NCI-H1048 (cell line): ENCODE data around the gene ENTPD1.
"Not testable (repeated sequence)": the region's sequence is repeated elsewhere in the genome, so short reads cannot be mapped to it uniquely, and the experiment has no call there.

Experiments used
- DNase-seq: peaks from one replicate; lab custom pipeline; 2025; lab: John Stamatoyannopoulos, UW

The ENTPD1 gene, protein sequence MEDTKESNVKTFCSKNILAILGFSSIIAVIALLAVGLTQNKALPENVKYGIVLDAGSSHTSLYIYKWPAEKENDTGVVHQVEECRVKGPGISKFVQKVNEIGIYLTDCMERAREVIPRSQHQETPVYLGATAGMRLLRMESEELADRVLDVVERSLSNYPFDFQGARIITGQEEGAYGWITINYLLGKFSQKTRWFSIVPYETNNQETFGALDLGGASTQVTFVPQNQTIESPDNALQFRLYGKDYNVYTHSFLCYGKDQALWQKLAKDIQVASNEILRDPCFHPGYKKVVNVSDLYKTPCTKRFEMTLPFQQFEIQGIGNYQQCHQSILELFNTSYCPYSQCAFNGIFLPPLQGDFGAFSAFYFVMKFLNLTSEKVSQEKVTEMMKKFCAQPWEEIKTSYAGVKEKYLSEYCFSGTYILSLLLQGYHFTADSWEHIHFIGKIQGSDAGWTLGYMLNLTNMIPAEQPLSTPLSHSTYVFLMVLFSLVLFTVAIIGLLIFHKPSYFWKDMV

DNA sequence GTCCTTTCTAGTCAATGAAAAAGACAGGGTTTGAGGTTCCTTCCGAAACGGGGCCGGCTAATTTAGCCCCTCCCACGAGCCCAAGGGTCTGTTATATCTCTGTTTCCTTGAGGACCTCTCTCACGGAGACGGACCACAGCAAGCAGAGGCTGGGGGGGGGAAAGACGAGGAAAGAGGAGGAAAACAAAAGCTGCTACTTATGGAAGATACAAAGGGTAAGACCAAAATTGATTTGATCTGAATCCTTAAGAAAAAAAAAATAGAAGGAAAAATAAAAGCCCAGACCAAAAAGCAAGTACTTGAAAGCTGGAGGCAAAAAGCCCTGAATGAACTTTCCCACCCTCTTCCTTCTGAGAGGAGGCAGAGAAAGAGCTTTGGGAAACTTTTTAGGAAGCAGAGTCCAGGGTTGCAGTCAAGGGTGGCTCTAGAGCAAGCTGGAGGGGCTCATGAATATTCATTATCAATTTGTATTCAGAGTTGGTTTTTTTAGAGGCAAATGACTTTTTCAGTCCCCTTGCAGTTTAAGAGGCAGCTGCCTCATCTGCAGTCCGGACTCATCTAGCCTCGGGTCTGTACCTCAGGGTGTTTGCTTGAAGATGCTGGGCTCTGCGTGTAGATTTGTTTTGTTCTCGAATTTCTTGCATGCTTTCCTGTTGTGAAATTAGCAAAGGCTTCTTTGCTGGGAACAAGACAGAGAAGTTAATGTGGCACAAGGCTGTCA lies at the start of gene ENTPD1:
ENTPD1 (plus strand) TSS at position 123 of the 721 bp plus-strand sequence; CDS start at position 200, 77 bp downstream.
- no peak for DNase-seq

DNA sequence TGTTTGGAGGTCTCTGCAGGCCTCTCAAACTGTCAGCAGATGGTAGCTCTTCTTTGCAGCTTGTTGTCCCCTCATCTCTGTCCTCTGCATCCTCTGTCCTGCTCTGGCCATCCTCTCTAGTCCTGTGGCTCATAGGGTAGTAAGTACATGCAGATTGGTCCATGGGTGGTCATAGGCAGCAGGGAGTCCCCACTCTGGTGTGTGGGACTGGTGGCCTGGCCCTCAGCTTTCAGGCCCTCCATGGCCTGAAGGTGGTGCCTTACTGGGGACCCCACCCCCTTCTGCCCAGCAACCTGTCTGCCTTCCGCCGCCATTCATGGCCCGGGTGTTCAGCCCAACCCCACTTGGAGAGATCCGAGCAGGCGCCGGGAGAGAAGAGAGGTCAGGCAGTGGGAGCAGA lies 49.4 kb upstream of the ENTPD1 start:
- DNase-seq: no peak

DNA sequence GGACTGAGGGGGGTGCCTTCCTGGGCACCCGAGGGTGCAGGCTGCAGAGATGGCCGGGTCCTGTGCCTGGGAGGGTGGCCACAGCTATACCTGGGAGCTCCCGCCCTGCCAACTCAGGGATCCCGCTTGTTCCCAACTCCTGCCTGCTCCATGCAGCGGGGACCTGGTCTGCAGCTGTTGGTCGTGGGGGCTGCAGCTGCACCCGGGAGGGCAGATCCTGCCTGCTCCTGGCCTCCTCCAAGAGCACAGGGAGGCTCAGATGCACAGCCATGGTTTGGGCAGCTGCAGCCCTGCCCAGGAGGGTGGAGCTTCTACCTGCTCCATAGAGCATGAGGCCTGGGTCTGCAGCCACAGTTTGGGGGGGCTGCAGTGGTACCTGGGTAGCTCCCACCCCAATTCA lies 49.0 kb upstream of the ENTPD1 start:
- DNase-seq: no peak

DNA sequence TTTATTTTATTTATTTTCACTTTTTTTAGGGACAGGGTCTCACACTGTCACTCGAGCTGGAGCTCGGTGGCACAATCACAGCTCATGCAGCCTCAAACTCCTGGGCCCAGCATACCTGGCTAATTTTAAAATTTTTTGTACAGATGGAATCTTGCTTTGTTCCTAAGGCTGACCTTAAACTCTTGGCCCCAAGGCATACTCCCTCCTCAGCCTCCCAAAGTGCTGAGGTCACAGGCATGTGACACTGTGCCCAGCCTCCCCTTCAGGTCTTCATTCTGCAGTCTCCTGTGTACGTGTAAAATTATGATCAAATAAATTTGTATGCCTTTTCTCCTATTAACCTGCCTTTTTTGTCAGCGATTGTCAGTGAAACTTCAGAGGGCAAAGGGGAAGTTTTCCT lies 44.5 kb upstream of the ENTPD1 start:
- no peak for DNase-seq

DNA sequence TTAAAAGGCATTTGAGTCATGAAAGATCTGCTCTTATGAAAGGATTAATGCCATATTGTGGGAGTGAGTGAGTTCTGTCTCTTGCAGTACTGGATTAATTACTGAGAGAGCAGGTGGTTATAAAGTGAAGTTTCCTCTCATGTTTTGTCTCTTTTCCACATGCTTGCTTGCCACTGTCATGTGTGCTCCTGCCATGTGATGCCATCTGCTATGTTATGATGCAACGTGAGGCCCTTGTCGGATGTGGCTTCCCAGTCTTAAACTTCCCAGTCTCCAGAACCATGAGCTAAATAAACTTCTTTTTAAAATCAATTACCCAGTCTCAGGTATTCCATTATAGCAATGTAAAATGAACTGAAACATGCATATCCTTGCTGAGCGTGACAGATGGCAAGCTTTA lies 39.5 kb upstream of the ENTPD1 start:
- no peak for DNase-seq

DNA sequence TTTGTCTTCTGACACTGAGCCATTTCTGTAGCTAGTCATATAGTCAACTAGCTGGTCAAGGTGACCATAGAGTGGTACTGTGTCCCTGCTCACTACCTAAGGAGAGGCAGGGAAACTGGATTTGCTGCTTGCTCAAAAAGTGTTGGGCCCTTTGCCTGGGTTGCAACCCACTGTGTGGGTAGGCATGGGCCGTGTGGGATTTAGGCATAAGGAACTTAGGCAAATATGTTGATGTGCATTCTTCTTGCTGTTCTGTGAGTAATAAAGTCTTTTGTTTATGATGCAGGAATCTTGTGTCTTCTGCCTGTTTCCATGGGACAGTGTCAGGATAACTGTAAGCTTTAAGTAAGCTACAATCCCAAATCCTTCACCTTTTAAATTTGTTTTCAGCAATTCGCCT lies 39.1 kb upstream of the ENTPD1 start:
- no peak for DNase-seq

DNA sequence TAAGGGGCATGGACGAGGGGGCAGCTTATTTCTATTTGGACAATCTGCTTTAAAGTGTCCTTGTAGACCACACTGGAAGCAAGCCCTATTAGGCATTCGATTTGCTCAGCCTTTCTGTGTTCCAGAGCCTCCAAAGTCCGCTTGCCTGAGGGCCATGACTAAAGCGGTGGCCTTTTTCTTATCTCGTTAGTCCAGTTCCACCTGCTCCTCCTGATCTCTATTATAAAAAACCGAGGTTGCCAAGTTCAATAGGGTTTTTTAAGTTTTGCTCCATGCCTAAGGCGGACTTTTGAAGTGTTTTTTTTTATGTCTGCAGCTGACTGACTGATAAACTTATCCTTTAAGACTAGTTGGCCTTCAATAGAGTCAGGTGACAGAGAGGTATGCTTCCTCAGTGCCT lies 35.2 kb upstream of the ENTPD1 start:
- DNase-seq: not testable (repeated sequence)

DNA sequence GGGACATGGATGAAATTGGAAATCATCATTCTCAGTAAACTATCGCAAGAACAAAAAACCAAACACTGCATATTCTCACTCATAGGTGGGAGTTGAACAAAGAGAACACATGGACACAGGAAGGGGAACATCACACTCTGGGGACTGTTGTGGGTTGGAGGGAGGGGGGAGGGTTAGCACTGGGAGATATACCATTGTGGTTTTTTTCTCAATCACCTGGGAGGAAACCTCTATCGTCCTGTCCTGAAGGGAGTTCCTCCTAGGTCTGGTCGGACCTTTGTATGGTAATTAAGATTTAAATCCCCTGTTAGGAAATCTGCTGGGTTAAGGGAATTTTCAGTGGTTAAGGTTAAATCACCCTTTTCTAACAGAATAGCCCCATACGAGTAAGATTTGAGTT lies 33.5 kb upstream of the ENTPD1 start:
- DNase-seq: not testable (repeated sequence)

DNA sequence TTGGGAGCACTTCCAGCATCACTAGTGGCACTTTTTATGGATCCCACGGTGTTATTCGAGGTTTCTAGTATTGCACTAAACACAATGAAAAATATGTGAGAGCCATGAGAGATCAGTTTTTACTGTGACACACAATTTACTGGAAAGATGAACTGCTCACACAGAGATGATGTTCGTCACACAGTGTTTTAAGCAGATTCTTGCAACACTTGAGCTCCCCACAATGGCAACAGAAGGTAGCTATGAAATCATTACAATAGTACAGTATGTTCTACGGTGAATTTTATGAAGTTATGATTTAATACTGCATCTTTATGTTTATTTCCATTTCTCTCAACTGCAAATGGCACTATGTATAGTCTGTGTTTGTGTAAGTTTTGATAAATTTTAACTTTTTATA lies 27.4 kb upstream of the ENTPD1 start:
- DNase-seq: no peak

DNA sequence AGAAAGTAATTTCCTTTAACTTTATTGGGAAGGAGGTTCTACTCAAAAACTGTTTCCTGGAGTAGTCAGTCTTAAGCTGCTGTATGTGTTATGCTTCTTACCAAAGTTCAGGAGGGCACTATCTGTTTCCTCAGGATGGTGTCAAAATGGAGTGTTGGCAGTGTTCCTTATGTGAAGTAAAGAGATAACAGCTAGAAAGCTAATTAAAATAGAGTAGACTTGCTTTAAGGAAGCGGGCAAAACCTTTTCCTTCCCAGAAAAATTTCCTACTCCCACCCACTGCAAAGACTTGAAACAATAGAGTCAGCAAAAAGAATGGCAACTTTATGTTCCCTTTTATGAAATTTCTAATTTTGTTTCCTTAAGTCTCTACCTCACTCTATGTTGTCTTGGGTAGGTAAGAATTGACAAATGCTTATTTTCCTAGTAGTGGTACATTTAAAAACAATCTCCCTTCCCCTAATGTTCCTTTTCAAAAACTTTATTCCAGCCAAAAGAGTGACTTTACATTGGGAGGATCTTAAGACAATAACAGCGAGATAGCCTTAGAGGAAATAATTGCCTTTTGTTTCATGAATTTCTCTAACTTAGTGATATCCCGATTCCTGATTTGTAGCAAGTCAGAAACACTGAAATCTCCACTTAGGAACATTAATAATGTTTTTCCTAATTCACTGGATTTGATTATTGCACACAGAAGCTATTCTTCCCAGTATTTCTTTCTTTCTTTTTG lies 26.5 kb upstream of the ENTPD1 start:
- DNase-seq: no peak

DNA sequence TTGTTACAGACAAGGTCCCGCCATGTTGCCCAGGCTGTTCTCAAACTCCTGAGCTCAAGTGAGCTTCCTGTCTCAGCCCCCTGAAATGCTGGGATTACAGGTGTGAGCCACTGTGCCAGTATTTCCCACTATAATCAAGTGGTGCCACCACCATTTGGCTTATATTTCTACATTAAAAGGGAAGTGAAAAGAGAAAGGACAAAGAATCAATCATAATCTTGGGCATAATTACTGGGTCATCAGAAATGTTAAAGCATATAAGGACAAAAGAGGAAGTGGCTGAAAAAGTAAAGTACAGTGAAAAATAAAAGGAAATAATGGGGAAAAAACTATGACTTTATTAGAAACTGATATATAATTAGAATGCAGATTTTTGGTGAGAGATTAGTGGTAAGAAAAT lies 25.7 kb upstream of the ENTPD1 start:
- no peak for DNase-seq

DNA sequence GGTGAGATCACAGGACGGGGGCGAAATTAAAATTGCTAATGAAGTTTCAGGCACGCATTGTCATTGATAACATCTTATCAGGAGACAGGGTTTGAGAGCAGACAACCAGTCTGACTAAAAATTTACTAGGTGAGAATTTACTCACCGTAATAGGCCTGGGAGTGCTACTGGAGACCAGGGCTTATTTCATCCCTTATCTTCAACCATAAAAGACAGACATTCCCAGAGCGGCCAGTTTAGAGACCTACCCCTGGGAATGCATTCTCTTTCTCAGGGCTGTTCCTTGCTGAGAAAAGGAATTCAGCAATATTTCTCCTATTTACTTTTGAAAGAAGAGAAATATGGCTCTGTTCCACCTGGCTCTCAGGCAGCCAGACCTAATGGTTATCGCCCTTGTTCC lies 23.1 kb upstream of the ENTPD1 start:
- DNase-seq: not testable (repeated sequence)

DNA sequence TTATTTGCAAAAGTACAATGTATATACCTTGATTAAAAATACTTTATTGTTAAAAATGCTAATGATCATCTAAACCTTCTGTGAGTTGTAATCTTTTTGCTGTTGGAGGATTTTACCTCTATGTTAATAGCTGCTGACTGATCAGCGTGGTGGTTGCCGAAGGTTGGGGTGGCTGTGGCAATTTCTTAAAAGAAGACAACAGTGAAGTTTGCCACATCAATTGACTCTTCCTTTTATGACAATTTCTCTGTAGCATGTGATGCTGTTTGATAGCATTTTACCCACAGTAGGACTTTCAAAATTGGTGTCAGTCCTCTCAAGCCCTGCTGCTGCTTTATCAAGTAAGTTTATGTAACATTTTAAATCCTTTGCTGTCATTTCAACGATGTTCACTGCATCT lies 16.9 kb upstream of the ENTPD1 start:
- no peak for DNase-seq

DNA sequence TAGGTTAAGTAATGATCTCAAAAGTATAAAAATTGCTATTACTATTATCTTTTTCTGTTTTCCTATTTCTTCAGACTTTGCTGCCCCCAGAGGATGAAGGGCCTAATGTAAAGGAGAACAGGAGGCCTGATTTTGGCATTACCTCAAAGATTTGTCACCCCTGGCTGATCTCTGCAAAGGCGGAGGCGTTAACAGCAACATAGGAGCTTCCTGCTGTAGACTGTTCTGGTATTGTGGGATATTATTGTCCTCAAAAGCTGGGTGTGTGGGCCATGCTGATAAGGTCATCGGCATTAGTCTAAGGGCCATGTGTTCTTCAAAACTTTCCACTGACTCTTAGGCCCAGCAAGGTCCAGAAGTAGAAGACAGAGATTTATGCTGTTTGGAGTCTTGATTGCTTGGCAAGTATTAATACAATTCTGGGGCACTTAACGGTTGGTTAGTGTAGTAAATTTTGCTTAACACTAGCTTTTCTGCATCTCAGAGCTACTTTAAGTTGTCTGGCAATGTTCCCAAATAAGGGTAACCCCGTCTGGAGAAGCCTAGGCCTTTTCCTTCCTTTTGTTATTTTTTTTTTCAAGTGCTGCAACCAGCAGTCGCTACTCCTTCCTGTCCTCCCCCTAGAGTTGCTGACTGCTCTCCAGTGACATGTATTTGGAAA lies 14.0 kb upstream of the ENTPD1 start:
- no peak for DNase-seq

DNA sequence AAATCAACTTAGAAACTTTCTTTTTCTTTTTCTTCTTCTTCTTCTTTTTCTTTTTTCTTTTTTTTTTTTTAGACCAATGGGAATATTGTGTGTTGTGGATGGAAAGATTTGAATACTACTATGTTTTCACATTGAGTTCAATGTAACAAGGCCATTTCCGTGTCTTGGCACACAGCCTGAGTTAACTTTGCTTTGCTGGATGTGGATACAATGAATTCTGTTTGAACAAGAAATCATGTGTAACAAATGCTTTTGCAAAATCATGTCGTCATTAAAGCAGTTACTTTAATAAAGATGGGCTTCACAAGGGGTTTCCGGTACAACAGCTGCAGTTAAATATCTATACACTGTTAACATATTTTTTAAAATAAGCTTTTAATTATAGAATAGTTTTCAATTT lies 13.5 kb upstream of the ENTPD1 start:
- DNase-seq: no peak

DNA sequence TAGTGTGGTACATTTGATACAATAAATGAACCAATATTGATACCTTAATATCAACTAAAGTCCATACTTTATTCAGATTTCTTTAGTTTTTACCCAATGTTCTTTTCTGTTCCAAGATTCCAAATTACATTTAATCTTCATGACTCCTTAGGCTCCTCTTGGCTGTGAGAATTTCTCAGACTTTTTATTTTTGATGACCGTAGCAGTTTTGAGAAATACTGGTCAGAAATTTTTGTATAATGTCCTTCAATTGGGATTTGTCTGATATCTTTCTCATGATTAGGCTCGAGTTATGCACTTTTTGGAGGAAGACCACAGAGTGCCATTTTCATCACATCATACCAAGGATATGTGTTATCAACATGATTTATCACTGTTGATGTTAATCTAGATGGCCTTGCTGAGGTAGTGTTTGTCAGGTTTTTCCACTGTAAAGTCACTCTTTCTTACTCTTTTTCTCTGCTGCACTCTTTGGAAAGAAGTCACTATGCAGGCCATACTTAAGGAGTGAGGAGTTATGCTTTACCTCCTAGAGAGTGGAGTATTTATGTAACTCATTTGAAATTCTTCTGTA lies 12.9 kb upstream of the ENTPD1 start:
- DNase-seq: no peak

DNA sequence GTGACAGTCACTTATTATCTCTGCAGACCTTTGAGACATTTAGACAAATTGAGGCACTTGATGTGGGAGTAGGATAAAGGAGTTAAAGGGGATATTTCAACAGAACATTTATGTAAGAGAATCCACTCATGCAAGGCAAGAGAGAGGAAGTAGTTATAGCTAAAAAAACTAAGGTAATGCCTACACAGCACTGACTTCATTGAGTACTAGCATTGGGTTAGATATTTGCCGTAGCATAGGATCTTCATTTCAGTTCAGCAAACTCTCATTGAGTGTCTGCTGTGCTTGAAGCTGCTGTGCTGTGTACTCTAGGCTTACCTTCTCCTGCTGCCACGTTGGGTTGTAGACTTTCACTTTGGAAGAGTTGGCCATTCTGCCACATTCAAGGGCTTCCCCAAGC lies 10.5 kb upstream of the ENTPD1 start:
- DNase-seq: no peak

DNA sequence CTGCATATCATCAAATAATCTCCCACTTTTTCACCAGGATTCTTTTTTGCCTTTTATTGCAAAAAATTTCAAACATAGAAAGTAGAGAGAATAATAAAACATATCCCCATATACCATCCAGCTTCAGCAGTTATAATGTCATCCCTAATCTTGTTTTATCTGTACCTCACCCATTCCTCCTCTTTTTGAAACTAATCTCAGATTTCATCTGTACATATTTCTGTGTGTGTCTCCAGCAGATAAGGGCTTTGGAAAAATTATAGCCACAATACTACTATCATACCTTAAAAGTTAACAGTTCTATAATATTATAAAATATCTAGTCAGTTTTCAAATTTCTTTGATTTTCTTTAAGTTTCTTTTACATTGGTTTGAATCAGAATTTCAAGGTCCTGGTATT lies 7.6 kb upstream of the ENTPD1 start:
- DNase-seq: no peak

DNA sequence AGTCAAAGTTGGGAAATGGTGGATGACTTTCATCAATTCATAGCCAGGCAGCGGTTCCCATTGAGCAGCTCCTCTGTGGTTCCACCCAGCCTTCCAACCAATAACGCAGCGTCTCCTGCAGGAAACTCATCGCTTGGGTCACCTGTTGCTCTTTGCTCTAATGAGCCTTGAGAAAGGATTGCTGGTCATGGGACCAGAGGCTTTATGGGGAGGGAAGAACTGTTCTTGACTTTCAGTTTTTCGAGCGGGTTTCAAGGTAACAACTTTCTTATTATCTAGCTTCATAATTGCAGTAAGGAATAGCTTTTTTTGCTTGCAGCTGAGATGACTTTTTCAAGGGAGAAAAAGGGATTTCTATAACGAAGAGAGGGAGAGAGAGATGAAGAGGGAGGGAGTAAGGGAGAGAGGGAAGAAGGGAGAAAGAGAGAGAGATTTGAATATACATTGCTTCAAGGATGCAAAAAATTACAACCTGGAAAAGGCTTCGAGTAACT lies 405 bp upstream of the ENTPD1 start:
- DNase-seq: no peak

DNA sequence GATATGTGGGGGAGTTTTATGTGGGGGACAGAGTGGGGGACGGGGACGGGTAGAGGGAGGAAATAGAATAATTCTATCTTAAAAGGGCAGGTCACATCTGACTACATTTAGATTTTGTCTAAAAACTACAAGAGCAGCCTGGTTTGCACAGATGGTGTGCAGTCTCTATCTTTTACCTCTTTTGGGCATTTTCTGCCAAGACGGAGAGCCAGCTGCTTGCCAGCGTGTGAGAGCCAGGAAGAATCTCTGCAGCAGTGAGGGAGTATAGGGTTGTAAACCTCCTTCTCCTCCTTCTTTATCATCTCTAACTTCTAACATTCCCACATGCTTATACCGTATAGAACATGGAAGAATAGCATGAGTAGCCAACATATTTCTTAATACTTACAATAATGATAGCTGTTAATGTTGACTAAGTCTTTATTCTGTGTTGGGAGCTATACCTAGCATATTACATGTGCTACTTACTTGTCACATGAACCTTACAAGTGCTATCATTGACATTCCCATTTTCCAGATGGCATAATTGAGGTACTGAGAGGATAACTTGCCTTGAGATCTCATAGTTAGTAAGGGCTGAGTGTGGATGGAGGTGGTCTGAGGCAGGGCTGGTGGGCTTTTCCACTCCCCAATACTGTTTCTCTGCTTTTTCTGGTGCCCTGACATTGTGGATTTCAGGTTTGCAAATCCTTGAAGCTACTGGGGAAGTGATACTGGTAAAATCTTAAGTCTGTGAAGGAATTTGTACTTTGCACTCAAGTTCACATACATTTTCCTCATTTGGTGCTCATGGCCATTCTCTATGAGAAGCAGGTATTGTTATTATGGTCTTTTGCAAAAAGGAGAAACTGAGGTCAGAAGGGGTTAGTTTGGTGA lies 1.1 kb downstream of the ENTPD1 start:
- no peak for DNase-seq
